GM21360 (cell line): ENCODE results near the gene ERAP2.

Source experiments
- ATAC-seq: cut with Tn5 transposase; IDR thresholded peaks from one replicate; pipeline ENCODE4 v1.9.1; 2021; ENCODE audit warnings: mild to moderate bottlenecking, moderate library complexity; ENCODE audit not compliant: unreplicated experiment

Gene ERAP2

GRCh38 chr5:96893342-96893741, 17.0 kb downstream of the ERAP2 start:
- no peak for ATAC-seq

DNA sequence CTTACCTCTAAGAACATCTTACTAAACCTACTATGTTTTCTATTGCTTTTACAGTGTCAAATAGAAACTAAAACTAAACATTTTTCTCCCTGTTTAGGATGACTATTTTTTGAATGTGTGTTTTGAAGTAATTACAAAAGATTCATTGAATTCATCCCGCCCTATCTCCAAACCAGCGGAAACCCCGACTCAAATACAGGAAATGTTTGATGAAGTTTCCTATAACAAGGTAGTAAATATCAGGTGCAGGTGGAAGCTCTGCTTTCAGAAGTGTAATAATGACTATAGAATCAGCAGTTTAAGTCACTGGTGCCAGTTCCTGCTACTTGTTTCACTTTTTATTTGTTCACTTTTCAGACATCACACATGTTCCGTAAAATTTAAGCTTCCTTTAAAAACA, 20.0 kb downstream of the ERAP2 start:
- ATAC-seq: peak; percentile 66

GRCh38 chr5:96896806-96897205, 20.5 kb downstream of the ERAP2 start:
- peak; percentile 90 for ATAC-seq

GRCh38 chr5:96901384-96901783, 25.1 kb downstream of the ERAP2 start:
- no peak for ATAC-seq

GRCh38 chr5:96901841-96902240, 25.5 kb downstream of the ERAP2 start:
- no peak for ATAC-seq

GRCh38 chr5:96902876-96903275, 26.6 kb downstream of the ERAP2 start:
- no peak for ATAC-seq

- ATAC-seq: no peak
Observed at GRCh38 chr5:96903300-96903699, 27.0 kb downstream of the ERAP2 start.

- ATAC-seq: no peak
Observed at GRCh38 chr5:96904054-96904931, 28.0 kb downstream of the ERAP2 start.

DNA sequence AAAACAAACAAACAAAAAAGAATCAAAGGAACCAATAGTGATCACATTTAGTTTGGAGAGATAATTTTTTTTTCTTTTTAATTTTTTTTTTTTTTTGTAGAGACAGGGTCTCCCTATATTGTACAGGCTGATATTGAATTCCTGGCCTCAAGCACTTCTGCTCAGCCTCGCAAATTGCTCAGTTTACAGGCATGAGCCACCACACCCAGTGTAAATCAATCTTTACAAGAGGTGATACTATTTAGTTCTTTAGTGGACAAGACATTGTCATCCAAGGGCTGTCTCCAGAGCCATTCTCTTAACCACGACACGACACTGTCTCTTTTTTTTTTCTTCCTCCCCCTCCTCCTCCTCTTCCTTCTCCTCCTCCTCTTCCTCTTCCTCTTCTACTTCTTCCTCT, 29.6 kb downstream of the ERAP2 start:
- ATAC-seq: no peak

- ATAC-seq: no peak
Observed at GRCh38 chr5:96909003-96909402, 32.7 kb downstream of the ERAP2 start.

GRCh38 chr5:96909435-96909834, 33.1 kb downstream of the ERAP2 start:
- no peak for ATAC-seq

- no peak for ATAC-seq
Observed at GRCh38 chr5:96911139-96911538, 34.8 kb downstream of the ERAP2 start.

DNA sequence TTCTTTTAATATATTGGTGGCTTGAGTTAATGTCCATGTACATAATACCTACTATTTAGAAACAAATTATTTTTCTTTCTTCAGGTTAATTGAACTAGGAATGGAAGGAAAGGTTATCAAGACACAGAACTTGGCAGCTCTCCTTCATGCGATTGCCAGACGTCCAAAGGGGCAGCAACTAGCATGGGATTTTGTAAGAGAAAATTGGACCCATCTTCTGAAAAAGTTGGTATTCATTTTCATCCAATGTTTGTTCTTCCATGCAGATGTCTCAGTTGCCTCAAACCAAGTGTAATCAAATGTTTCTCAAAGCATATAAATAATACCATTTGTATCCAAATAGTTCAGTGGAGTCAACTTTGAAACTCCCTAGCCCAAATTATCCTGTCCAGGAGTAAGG, 36.9 kb downstream of the ERAP2 start:
- ATAC-seq: no peak

DNA sequence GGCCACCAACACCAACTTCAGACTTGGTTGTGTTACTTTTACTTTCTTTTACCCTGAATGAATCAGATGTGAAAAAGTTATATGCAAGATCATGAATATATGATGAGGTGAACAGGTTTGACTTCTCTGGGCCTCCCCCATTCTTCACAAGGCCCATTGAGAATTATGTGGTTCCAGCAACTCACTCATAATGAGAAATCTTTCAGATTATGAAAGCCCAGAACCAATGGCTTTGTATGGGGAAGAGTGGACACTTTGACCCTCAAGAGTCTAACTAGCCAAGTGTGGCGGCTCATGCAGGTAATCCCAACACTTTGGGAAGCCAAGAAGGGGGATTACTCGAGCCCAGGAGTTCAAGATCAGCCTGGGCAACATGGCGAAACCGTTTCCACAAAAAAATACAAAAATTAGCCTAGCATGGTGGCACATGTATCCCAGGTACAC, 43.5 kb downstream of the ERAP2 start:
- ATAC-seq: peak; percentile 71

GRCh38 chr5:96920744-96921355, 44.5 kb downstream of the ERAP2 start:
- ATAC-seq: no peak

DNA sequence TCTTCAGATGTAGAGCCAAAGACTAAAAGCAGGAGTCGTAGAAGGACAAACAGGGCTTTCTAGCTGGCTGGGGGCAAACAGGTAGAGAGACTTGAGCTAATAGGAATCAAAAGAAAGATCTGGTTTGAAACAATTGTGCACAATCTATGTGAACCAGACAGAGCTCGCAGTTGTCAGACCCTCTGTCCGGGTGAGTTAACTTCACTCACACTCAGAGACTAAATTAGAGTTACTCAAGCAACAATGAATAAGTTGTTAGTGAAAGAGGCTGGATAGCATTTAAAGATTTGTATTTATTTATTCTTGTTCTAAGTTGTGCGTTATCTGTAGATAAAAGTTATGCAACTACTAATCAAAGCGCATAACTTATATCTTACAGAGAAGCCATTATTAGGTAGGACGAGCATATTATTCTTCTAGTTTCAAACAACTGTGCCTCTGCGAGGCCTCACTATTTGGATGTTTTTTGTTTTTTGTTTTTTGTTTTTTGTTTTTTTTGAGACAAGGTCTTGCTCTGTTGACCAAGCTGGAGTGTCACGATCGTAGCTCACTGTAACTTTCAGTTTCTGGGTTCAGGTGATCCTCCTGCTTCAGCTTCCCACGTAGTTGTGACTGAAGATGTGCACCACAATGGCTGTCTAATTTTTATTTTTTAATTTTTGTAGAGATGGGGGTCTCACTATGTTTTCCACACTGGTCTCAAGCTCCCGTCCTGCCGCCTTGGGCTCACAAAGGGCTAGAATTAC, 46.4 kb downstream of the ERAP2 start:
- ATAC-seq: no peak

DNA sequence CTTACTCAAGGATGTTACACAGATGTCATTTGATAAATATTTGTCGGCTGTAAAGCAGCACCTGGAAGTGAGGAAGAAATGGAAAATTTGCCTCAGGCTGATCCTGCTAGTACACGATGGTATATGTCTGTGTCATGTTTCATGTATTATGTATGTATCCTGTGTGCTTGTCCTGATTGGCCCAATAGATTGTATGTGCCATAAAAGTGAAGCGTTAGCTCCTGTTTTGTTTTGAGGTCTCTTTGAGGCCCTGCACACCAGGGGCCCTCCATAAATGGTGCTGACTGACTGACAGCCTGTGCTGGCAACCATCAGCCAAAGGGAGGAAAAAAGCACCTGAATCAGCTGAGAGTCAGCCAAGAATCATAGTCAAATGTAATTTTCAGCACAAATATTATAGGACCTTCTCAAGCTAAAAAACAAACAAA, 47.7 kb downstream of the ERAP2 start:
- no peak for ATAC-seq

GRCh38 chr5:96926276-96926675, 50.0 kb downstream of the ERAP2 start:
- ATAC-seq: no peak

DNA sequence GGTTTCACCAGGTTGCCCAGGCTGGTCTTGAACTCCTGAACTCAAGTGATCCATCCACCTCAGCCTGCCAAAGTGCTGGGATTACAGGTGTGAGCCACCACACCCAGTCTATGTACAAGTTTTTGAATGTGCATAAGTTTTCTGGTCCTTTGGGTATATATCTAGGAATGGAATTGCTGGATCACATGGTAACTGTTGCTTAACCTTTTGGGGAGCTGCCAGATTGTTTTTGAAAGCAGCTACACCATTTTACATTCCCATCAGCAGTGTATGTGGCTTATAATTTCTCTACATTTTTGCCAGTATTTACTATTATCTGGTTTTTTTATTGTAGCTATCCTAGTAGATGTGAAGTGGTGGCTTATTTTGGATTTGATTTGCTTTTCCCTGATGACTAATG, 50.7 kb downstream of the ERAP2 start:
- ATAC-seq: no peak

- ATAC-seq: no peak
Observed at GRCh38 chr5:96928931-96929708, 52.8 kb downstream of the ERAP2 start.

DNA sequence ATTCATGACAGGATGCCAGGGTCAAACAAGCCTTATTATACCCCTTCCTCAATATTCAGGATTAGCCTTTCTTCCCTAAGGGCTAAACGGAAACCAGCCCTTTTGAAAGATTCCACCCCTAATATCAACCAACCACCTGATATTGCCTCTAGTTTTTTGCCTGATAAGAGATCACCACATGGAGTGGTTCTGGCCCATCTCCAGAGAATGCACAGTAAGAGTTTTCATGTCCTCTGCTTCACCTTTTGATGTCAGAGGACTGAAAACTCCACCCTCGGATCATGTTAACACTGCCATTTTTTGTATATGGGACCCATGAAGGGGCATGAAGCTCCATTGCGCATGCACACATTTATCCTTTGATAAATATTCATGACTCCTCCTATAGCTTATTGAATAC, 53.8 kb downstream of the ERAP2 start:
- ATAC-seq: no peak
